ENCODE results near the gene CHST11. TPM values are rescaled to one million over a fixed set of nuclear protein-coding genes. Genes with fewer than 3 reads are reported as not detected.

CHST11 gene
- polyA plus RNA-seq, 4 donors, result 7.1 to 8.3 (median 7.7) TPM

- no peak for DNase-seq (ENCODE audit: low read depth in 4 of 4, low spot score in 3 of 4)
These were observed 120.3 kb downstream of the CHST11 start for GRCh38 chr12:104576980-104577580.

GRCh38 chr12:104577581-104577981, 120.8 kb downstream of the CHST11 start:
- DNase-seq (ENCODE audit: low read depth in 4 of 4, low spot score in 3 of 4), result no peak

GRCh38 chr12:104578453-104578852, 121.7 kb downstream of the CHST11 start:
- no peak for DNase-seq (ENCODE audit: low read depth in 4 of 4, low spot score in 3 of 4)

- no peak for DNase-seq (ENCODE audit: low read depth in 4 of 4, low spot score in 3 of 4)
These were observed 123.2 kb downstream of the CHST11 start for GRCh38 chr12:104579718-104580495.

GRCh38 chr12:104581005-104581570, 124.3 kb downstream of the CHST11 start:
- no peak for DNase-seq (ENCODE audit: low read depth in 4 of 4, low spot score in 3 of 4)

GRCh38 chr12:104582739-104583138, 126.0 kb downstream of the CHST11 start:
- no peak for DNase-seq (ENCODE audit: low read depth in 4 of 4, low spot score in 3 of 4)

GRCh38 chr12:104583301-104583700, 126.6 kb downstream of the CHST11 start:
- no peak for DNase-seq (ENCODE audit: low read depth in 4 of 4, low spot score in 3 of 4)

- no peak for DNase-seq (ENCODE audit: low read depth in 4 of 4, low spot score in 3 of 4)
These were observed 128.8 kb downstream of the CHST11 start for GRCh38 chr12:104585448-104586055.

GRCh38 chr12:104586351-104586919, 129.7 kb downstream of the CHST11 start:
- peak in 3 of 4 donors; percentile 40 to 58 (median 54) for DNase-seq (ENCODE audit: low read depth in 4 of 4, low spot score in 3 of 4)

- DNase-seq (ENCODE audit: low read depth in 4 of 4, low spot score in 3 of 4), result peak in 2 of 4 donors; percentile 42 to 55
These were observed 131.5 kb downstream of the CHST11 start for GRCh38 chr12:104588047-104588920.

- no peak for DNase-seq (ENCODE audit: low read depth in 4 of 4, low spot score in 3 of 4)
These were observed 132.3 kb downstream of the CHST11 start for GRCh38 chr12:104588921-104589590.

GRCh38 chr12:104590022-104590421, 133.3 kb downstream of the CHST11 start:
- no peak for DNase-seq (ENCODE audit: low read depth in 4 of 4, low spot score in 3 of 4)

GRCh38 chr12:104591257-104591885, 134.6 kb downstream of the CHST11 start:
- no peak for DNase-seq (ENCODE audit: low read depth in 4 of 4, low spot score in 3 of 4)

GRCh38 chr12:104593482-104593881, 136.7 kb downstream of the CHST11 start:
- no peak for DNase-seq (ENCODE audit: low read depth in 4 of 4, low spot score in 3 of 4)

GRCh38 chr12:104596134-104596799, 139.5 kb downstream of the CHST11 start:
- DNase-seq (ENCODE audit: low read depth in 4 of 4, low spot score in 3 of 4), result no peak

GRCh38 chr12:104596898-104597843, 140.4 kb downstream of the CHST11 start:
- no peak for DNase-seq (ENCODE audit: low read depth in 4 of 4, low spot score in 3 of 4)

All from right renal pelvis (tissue), 4 donors.